Measurements from ENCODE around the gene PLCXD3.
"Not testable (repeated sequence)": the region's sequence is repeated elsewhere in the genome, so short reads cannot be mapped to it uniquely, and the experiment has no call there.

Gene PLCXD3

GRCh38 chr5:41493490-41494126 lies 16.8 kb downstream of the PLCXD3 start:
- not testable (repeated sequence) for DNase-seq (ENCODE audit: low spot score)

GRCh38 chr5:41485533-41485932 lies 24.9 kb downstream of the PLCXD3 start:
- no peak for DNase-seq (ENCODE audit: low spot score)

GRCh38 chr5:41482715-41483114 lies 27.7 kb downstream of the PLCXD3 start:
- no peak for DNase-seq (ENCODE audit: low spot score)

- no peak for DNase-seq (ENCODE audit: low spot score)
These were observed 28.2 kb downstream of the PLCXD3 start for GRCh38 chr5:41482173-41482572.

GRCh38 chr5:41471571-41472208 lies 38.7 kb downstream of the PLCXD3 start:
- DNase-seq (ENCODE audit: low spot score) = not testable (repeated sequence)

GRCh38 chr5:41465493-41466171 lies 44.8 kb downstream of the PLCXD3 start:
- DNase-seq (ENCODE audit: low spot score) = no peak

- no peak for DNase-seq (ENCODE audit: low spot score)
These were observed 50.8 kb downstream of the PLCXD3 start for GRCh38 chr5:41459557-41459956.

GRCh38 chr5:41457094-41457493 lies 53.3 kb downstream of the PLCXD3 start:
- no peak for DNase-seq (ENCODE audit: low spot score)

GRCh38 chr5:41452506-41452905 lies 57.9 kb downstream of the PLCXD3 start:
- no peak for DNase-seq (ENCODE audit: low spot score)

- DNase-seq (ENCODE audit: low spot score) = no peak
These were observed 62.5 kb downstream of the PLCXD3 start for GRCh38 chr5:41447650-41448510.

GRCh38 chr5:41445937-41446563 lies 64.4 kb downstream of the PLCXD3 start:
- DNase-seq (ENCODE audit: low spot score) = no peak

GRCh38 chr5:41435276-41435675 lies 75.1 kb downstream of the PLCXD3 start:
- no peak for DNase-seq (ENCODE audit: low spot score)

GRCh38 chr5:41433552-41434181 lies 76.7 kb downstream of the PLCXD3 start:
- no peak for DNase-seq (ENCODE audit: low spot score)

- DNase-seq (ENCODE audit: low spot score) = no peak
These were observed 77.7 kb downstream of the PLCXD3 start for GRCh38 chr5:41432481-41433253.

- DNase-seq (ENCODE audit: low spot score) = no peak
These were observed 82.9 kb downstream of the PLCXD3 start for GRCh38 chr5:41427505-41427904.

GRCh38 chr5:41425736-41426135 lies 84.7 kb downstream of the PLCXD3 start:
- DNase-seq (ENCODE audit: low spot score) = no peak

GRCh38 chr5:41420492-41421067 lies 89.8 kb downstream of the PLCXD3 start:
- no peak for DNase-seq (ENCODE audit: low spot score)

- DNase-seq (ENCODE audit: low spot score) = no peak
These were observed 92.0 kb downstream of the PLCXD3 start for GRCh38 chr5:41418220-41419031.

GRCh38 chr5:41416336-41416735 lies 94.1 kb downstream of the PLCXD3 start:
- DNase-seq (ENCODE audit: low spot score) = no peak
